Measurements from ENCODE around the gene SEMA4C. TPM values are rescaled to one million over a fixed set of nuclear protein-coding genes. Genes with fewer than 3 reads are reported as not detected.

Gene SEMA4C
- total and polyA plus RNA-seq, 9 of the 15 experiments (the other 6 are each of a cell fraction or from before 2014, with no cell fraction given): 0.32 to 59.7 (median 23.9) TPM

GRCh38 chr2:96815326-96816126, 54.4 kb downstream of the SEMA4C start (continued):
- no peak for TF ChIP-seq ATF6 (CRISPR knock-in tag; IDR thresholded peaks at IDR 0.05)
- TF ChIP-seq ZKSCAN8 (CRISPR knock-in tag; IDR thresholded peaks at IDR 0.05): 0 out of 2 replicates have a peak, but pooled peaks have one; percentile 31
- peak; percentile 42; the same call in 1 of the 2 replicates for TF ChIP-seq TFAP4 (CRISPR knock-in tag; IDR thresholded peaks at IDR 0.05; ENCODE audit: borderline replicate concordance)
- TF ChIP-seq CREB5 (CRISPR knock-in tag; IDR thresholded peaks at IDR 0.05): no peak
- no peak for TF ChIP-seq SREBF2 (CRISPR knock-in tag; IDR thresholded peaks at IDR 0.05)
- no peak for TF ChIP-seq RFX1 (IDR thresholded peaks at IDR 0.05)
- no peak for TF ChIP-seq RHOXF2B (CRISPR knock-in tag; conservative IDR thresholded peaks at IDR 0.05)
- no peak for TF ChIP-seq RBM15 (IDR thresholded peaks at IDR 0.05; ENCODE audit: insufficient read depth, low read length)
- TF ChIP-seq ZNF511 (CRISPR knock-in tag; IDR thresholded peaks at IDR 0.05): 0 out of 2 replicates have a peak, but pooled peaks have one; percentile 11
- peak; percentile 92; the same call in 1 of the 2 replicates for TF ChIP-seq FOXJ2 (tag; IDR thresholded peaks at IDR 0.05)
- TF ChIP-seq NUFIP1 (IDR thresholded peaks at IDR 0.05; ENCODE audit: partially characterized antibody): no peak
- no peak for TF ChIP-seq ZNF740 (CRISPR knock-in tag; IDR thresholded peaks at IDR 0.05)
- TF ChIP-seq ZNF740 (tag; IDR thresholded peaks at IDR 0.05): no peak
- no peak for TF ChIP-seq MAFG (tag; conservative IDR thresholded peaks at IDR 0.05)
- no peak for TF ChIP-seq POLR3A (IDR thresholded peaks at IDR 0.05; ENCODE audit: borderline replicate concordance, extremely low read depth, insufficient read depth, insufficient read length)
- TF ChIP-seq POLR2H (tag; IDR thresholded peaks at IDR 0.05; ENCODE audit: low read depth): no peak
- no peak for TF ChIP-seq CREB3L1 (IDR thresholded peaks at IDR 0.05; ENCODE audit: borderline replicate concordance, low read depth)
- TF ChIP-seq ZNF589 (CRISPR knock-in tag; IDR thresholded peaks at IDR 0.05; ENCODE audit: low read depth): 0 out of 2 replicates have a peak, but pooled peaks have one; percentile 26
- TF ChIP-seq NFIC (IDR thresholded peaks at IDR 0.05): no peak
- no peak for TF ChIP-seq HDGF (IDR thresholded peaks at IDR 0.05)
